AG04450 (cell line): ENCODE data around the gene FSCN2. TPM values are rescaled to one million over a fixed set of nuclear protein-coding genes. Genes with fewer than 3 reads are reported as not detected.

Source experiments
- CTCF ChIA-PET: fragments of 300-600, 350-600 bp; formaldehyde crosslinking; extraction: SDS; loops from one replicate; lab custom pipeline; 2022; ENCODE audit warnings: antibody characterized with exemption, inconsistent platforms; lab: Charles Lee
- POLR2A ChIA-PET: fragments of 350-600 bp; formaldehyde crosslinking; extraction: SDS; loops from one replicate; lab custom pipeline; 2021; ENCODE audit warnings: antibody characterized with exemption, inconsistent platforms; lab: Yijun Ruan, JAX
- DNase-seq: peaks from one replicate; pipeline ENCODE4 v3.0.0-alpha.2; 2011; ENCODE audit warnings: low read depth, low spot score
- H3K27ac ChIP-seq: one replicate; pipeline ENCODE4 v1.5.1; 2012; ENCODE audit warnings: low read depth, low read length, control low read depth
- H3K27me3 ChIP-seq: one replicate; pipeline ENCODE4 v1.6.0; 2012; ENCODE audit warnings: low read length; ENCODE audit not compliant: control insufficient read depth, insufficient read depth
- H3K4me3 ChIP-seq: 2 replicates; pipeline ENCODE4 v1.5.1; 2011; ENCODE audit warnings: mild to moderate bottlenecking, low read depth, low read length, control low read depth
- H3K9me3 ChIP-seq: 2 replicates; pipeline ENCODE4 v1.5.1; 2012; ENCODE audit warnings: low read length; ENCODE audit not compliant: control insufficient read depth, insufficient read depth
- CTCF ChIP-seq: IDR thresholded peaks from 2 replicates; pipeline ENCODE4 v1.5.1; 2011; ENCODE audit warnings: low read depth, low read length, control low read depth, inconsistent platforms
- polyA plus RNA-seq: library from polyadenylated mRNA; depleted of rRNA; stranded (reverse); fragments of >200 nt; gene quantifications from 2 replicates; pipeline ENCODE4 v1.2.3, GENCODE V29; 2011

FSCN2 gene
- polyA plus RNA-seq, 1 experiment, result 0.26 TPM

- ChIA-PET CTCF (interaction anchor here (2.2 kb wide), 1 partner anchor 23 kb away, joined by 17 read pairs; no protein-coding TSS in a partner anchor), POLR2A (interaction anchor here (0.8 to 3.7 kb wide), 4 partner anchors 12 to 179 kb away, joined by 4 to 25 read pairs (median 12); no protein-coding TSS in a partner anchor)
- H3K9me3 ChIP-seq, result no peaks in the 10 kb centered on the region; the same call in 1 of the 2 replicates
- no peak for TF ChIP-seq CTCF
- no peaks in the 10 kb centered on the region for H3K27me3 ChIP-seq
- no peak overlapping the region for H3K27ac ChIP-seq
- H3K4me3 ChIP-seq, result no peak overlapping the region
- no peak for DNase-seq
Measured at GRCh38 chr17:81578561-81579225, 50.5 kb downstream of the FSCN2 start.

GRCh38 chr17:81579298-81579697 lies 51.1 kb downstream of the FSCN2 start:
- no peak for DNase-seq
- POLR2A ChIA-PET, result interaction anchor here (0.6 to 1.7 kb wide), 5 partner anchors 13 to 180 kb away, joined by 3 to 17 read pairs (median 8); no protein-coding TSS in a partner anchor
- TF ChIP-seq CTCF, result no peak
- H3K4me3 ChIP-seq, result no peak overlapping the region
- no peaks in the 10 kb centered on the region for H3K27me3 ChIP-seq
- no peaks in the 10 kb centered on the region; the same call in 1 of the 2 replicates for H3K9me3 ChIP-seq
- CTCF ChIA-PET, result interaction anchor here (2.2 kb wide), 1 partner anchor 22 kb away, joined by 17 read pairs; no protein-coding TSS in a partner anchor
- H3K27ac ChIP-seq, result peak overlapping the region; percentile 11

DNA sequence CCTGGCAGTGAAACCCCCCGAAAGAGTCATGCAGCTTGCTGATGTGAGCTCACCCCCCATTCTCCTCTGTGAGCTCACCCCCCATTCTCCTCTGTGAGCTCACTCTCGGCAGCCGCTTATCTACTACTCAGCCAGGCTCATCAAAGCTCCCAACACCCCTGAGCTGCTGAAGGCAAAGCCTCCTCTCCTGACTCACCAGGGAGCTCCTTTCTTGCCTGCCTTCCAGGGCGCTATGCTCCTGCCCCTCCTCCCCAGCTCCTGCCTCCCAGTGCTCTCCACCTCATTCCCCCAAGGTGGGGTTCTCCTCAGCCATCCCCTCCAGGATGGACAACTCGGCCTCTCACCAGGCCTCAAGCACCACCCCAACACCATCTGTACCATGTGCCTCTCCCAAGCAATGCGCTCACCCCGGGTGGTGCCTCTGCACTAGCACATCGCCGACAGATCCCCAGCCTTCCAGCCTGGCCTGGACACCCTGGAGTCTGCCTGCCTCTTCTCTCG lies 51.7 kb downstream of the FSCN2 start:
- Histone ChIP-seq H3K4me3 (no peak overlapping the region), H3K27me3 (no peaks in the 10 kb centered on the region), H3K27ac (peak overlapping the region; percentile 11), H3K9me3 (no peaks in the 10 kb centered on the region; the same call in 1 of the 2 replicates)
- DNase-seq, result no peak
- ChIA-PET CTCF (interaction anchor here (1.6 to 2.2 kb wide), 2 partner anchors 21 to 325 kb away, joined by 3 to 17 read pairs; no protein-coding TSS in a partner anchor), POLR2A (interaction anchor here (0.6 to 1.7 kb wide), 5 partner anchors 13 to 180 kb away, joined by 3 to 17 read pairs (median 8); no protein-coding TSS in a partner anchor)
- TF ChIP-seq CTCF, result no peak

DNA sequence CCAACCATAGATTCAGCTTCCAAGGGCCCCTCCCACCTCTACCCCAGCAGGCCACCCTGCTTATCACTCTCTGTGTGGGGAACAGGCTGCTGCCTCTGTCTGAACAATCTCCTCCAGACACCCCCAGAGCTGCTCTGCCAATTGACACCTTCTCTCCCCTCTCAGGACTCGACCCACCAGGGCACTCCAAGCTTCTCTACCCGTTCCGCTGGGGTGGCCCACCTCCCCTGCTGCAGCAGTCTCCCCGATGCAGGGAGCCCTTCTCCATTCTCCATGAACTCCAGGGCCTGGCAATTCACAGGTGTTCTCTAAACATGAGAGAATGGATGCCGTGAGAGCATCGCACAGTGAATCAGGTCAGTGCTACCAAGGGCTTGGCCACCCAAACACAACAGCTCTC lies 52.3 kb downstream of the FSCN2 start:
- H3K9me3 ChIP-seq, result no peaks in the 10 kb centered on the region; the same call in 1 of the 2 replicates
- ChIA-PET CTCF (interaction anchor here (1.6 to 2.2 kb wide), 2 partner anchors 21 to 326 kb away, joined by 3 to 17 read pairs; no protein-coding TSS in a partner anchor), POLR2A (interaction anchor here (1.4 to 1.7 kb wide), 2 partner anchors 14 to 20 kb away, joined by 8 to 17 read pairs; no protein-coding TSS in a partner anchor)
- no peak overlapping the region for H3K4me3 ChIP-seq
- TF ChIP-seq CTCF, result no peak
- no peaks in the 10 kb centered on the region for H3K27me3 ChIP-seq
- no peak for DNase-seq
- no peak overlapping the region for H3K27ac ChIP-seq
